Mesothelial cell of epicardium (in vitro differentiated cells): ENCODE data around the gene PTGES3L. TPM values are rescaled to one million over a fixed set of nuclear protein-coding genes. Genes with fewer than 3 reads are reported as not detected.
"Not testable (repeated sequence)": the region's sequence is repeated elsewhere in the genome, so short reads cannot be mapped to it uniquely, and the experiment has no call there.

ENCODE experiments used
- DNase-seq, 2 experiments: peaks; one replicate each; pipeline ENCODE4 v3.0.0; 2021; ENCODE audit warnings: low spot score in 2 of 2; ENCODE audit not compliant: unreplicated experiment in 2 of 2
- H3K27ac Mint-ChIP-seq: 2 replicates; pipeline ENCODE4 v1.8.0; 2021; ENCODE audit warnings: mixed read lengths
- H3K27me3 Mint-ChIP-seq: 2 replicates; pipeline ENCODE4 v1.8.0; 2021; ENCODE audit warnings: low read depth, mixed read lengths
- H3K36me3 Mint-ChIP-seq: 2 replicates; pipeline ENCODE4 v1.8.0; 2021; ENCODE audit warnings: mixed read lengths
- H3K4me1 Mint-ChIP-seq: 2 replicates; pipeline ENCODE4 v1.8.0; 2021; ENCODE audit warnings: mixed read lengths
- H3K4me3 Mint-ChIP-seq: 2 replicates; pipeline ENCODE4 v1.8.0; 2021; ENCODE audit warnings: mild to moderate bottlenecking, moderate library complexity, mixed read lengths
- H3K9me3 Mint-ChIP-seq: 2 replicates; pipeline ENCODE4 v1.8.0; 2021; ENCODE audit warnings: mixed read lengths
- total RNA-seq: library from RNA; stranded (reverse); gene quantifications from 3 replicates; pipeline ENCODE4 v1.2.1, GENCODE V29; 2021
- TF ChIP-seq, protein P1 (sequence below): fragments of 200-600 bp; sonication (generic); IDR thresholded peaks from one replicate; pipeline ENCODE4 v1.5.0; 2021; ENCODE audit warnings: antibody characterized with exemption; ENCODE audit not compliant: unreplicated experiment

Gene PTGES3L
- total RNA-seq, 1 donor from 2014 or later = 1.6 TPM

- H3K9me3 Mint-ChIP-seq = no peaks in the 10 kb centered on the region
- no peak for DNase-seq
- no peaks in the 10 kb centered on the region for H3K27me3 Mint-ChIP-seq
- no peaks in the 10 kb centered on the region for H3K4me1 Mint-ChIP-seq
- no peak overlapping the region for H3K27ac Mint-ChIP-seq
- H3K36me3 Mint-ChIP-seq = peaks cover 22% of the 10 kb centered on the region
- TF ChIP-seq, protein P1, sequence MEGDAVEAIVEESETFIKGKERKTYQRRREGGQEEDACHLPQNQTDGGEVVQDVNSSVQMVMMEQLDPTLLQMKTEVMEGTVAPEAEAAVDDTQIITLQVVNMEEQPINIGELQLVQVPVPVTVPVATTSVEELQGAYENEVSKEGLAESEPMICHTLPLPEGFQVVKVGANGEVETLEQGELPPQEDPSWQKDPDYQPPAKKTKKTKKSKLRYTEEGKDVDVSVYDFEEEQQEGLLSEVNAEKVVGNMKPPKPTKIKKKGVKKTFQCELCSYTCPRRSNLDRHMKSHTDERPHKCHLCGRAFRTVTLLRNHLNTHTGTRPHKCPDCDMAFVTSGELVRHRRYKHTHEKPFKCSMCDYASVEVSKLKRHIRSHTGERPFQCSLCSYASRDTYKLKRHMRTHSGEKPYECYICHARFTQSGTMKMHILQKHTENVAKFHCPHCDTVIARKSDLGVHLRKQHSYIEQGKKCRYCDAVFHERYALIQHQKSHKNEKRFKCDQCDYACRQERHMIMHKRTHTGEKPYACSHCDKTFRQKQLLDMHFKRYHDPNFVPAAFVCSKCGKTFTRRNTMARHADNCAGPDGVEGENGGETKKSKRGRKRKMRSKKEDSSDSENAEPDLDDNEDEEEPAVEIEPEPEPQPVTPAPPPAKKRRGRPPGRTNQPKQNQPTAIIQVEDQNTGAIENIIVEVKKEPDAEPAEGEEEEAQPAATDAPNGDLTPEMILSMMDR = no peak
- H3K4me3 Mint-ChIP-seq = no peak overlapping the region
These were observed 9.3 kb upstream of the PTGES3L start for GRCh38 chr17:42989141-42989540.

DNA sequence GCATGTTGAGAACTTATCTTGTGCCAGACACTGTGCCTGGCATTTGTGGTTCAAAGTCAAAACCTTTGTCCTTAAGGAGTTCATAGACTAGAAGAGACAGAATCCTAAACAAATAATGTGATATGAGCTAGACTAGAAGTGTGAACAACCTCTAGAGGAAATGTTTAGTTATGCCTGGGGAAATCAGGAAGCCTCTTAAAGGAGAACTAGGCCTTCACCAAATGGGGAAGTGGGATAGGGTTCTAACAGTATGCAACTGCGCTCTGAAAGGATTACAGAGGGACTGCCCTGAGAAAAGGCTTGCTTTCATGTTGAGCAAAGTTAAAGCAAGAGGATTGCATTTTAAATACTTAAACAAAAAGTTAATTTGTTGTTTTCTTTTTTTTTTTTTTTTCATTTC, 5.3 kb upstream of the PTGES3L start:
- TF ChIP-seq, protein P1 = no peak
- no peaks in the 10 kb centered on the region for H3K9me3 Mint-ChIP-seq
- peaks cover 13% of the 10 kb centered on the region for H3K36me3 Mint-ChIP-seq
- H3K27ac Mint-ChIP-seq = no peak overlapping the region
- DNase-seq = no peak
- H3K4me3 Mint-ChIP-seq = no peak overlapping the region
- peaks cover 15% of the 10 kb centered on the region for H3K4me1 Mint-ChIP-seq
- H3K27me3 Mint-ChIP-seq = no peaks in the 10 kb centered on the region

GRCh38 chr17:42982266-42982665, 2.4 kb upstream of the PTGES3L start:
- H3K9me3 Mint-ChIP-seq = no peaks in the 10 kb centered on the region
- no peaks in the 10 kb centered on the region for H3K36me3 Mint-ChIP-seq
- H3K4me1 Mint-ChIP-seq = peaks cover 28% of the 10 kb centered on the region
- H3K27me3 Mint-ChIP-seq = no peaks in the 10 kb centered on the region
- peak overlapping the region; percentile 81 for H3K4me3 Mint-ChIP-seq
- peak overlapping the region; percentile 25 for H3K27ac Mint-ChIP-seq
- no peak for DNase-seq
- TF ChIP-seq, protein P1 = no peak

GRCh38 chr17:42980766-42981397, 1.0 kb upstream of the PTGES3L start:
- Mint-ChIP-seq H3K36me3 (no peaks in the 10 kb centered on the region), H3K27ac (peak overlapping the region; percentile 96), H3K4me1 (peaks cover 28% of the 10 kb centered on the region), H3K9me3 (no peaks in the 10 kb centered on the region), H3K4me3 (peak overlapping the region; percentile 81), H3K27me3 (no peaks in the 10 kb centered on the region)
- peak; percentile 25 to 67 for DNase-seq
- TF ChIP-seq, protein P1 = peak; percentile 22

DNA sequence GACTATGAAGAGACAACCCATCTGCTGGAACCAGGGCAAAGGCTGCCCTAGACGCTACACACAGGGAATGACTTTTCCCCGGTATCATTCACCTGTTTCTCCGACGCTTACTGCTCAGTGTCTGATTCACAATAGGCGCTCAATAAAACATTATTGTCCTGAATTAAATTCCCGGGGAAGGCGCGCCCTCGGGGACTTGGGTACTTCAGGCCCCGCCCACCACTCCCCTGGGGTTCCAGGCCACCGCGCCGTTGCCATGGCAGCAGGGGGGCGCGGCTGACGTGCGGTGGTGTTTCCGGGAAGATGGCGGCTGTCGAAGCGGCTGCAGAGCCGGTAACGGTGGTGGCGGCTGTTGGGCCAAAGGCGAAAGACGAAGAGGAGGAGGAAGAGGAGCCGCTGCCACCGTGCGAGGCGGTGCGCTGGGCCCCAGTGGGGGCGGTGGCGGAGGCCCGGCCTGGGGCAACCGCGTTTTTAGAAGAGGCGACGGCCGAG, 440 bp upstream of the PTGES3L start, which contains the start of gene RUNDC1:
TSS of gene RUNDC1 (plus strand) at position 292 of the 492 bp plus-strand sequence. CDS start at position 304, 12 bp downstream.
- Mint-ChIP-seq H3K36me3 (no peaks in the 10 kb centered on the region), H3K27ac (peak within 1 kb of the TSS; percentile 99), H3K4me1 (peaks cover 28% of the 10 kb centered on the region), H3K4me3 (peak within 1 kb of the TSS; percentile 97), H3K9me3 (no peaks in the 10 kb centered on the region), H3K27me3 (no peaks in the 10 kb centered on the region)
- DNase-seq = peak; percentile 88 to 90
- TF ChIP-seq, protein P1 = no peak

DNA sequence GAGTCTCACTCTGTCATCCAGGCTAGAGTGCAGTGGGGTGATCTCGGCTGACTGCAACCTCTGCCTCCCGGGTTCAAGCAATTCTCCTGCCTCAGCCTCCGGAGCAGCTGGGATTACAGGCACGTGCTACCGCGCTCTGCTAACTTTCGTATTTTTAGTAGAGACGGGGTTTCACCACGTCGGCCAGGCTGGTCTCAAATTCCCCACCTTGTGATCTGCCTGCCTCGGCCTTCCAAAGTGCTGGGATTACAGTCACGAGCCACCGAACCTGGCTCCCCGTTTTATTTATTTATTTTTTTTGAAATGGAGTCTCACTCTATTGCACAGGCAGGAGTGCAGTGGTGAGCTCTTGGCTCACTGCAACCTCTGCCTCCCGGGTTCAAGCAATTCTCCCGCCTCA, 4.2 kb downstream of the PTGES3L start:
- H3K4me1 Mint-ChIP-seq = peaks cover 15% of the 10 kb centered on the region
- H3K27me3 Mint-ChIP-seq, H3K4me3 Mint-ChIP-seq, DNase-seq, H3K9me3 Mint-ChIP-seq, H3K36me3 Mint-ChIP-seq, H3K27ac Mint-ChIP-seq: not testable (repeated sequence)
